B cell (primary cell): ENCODE results near the gene HES1. TPM values are rescaled to one million over a fixed set of nuclear protein-coding genes. Genes with fewer than 3 reads are reported as not detected.

Source experiments
- ATAC-seq: fragments of 200-7000 bp; cut with Tn5 transposase; one replicate; pipeline ENCODE4 v1.10.0; 2021; ENCODE audit warnings: low read depth, mild to moderate bottlenecking, moderate number of reproducible peaks, moderate library complexity
- CTCF ChIA-PET: fragments of 350-600 bp; sonication (Branson Sonifier 250); formaldehyde crosslinking; loops from one replicate; lab custom pipeline; 2021; ENCODE audit warnings: antibody characterized with exemption, inconsistent platforms; lab: Charles Lee
- POLR2A ChIA-PET: fragments of 350-600 bp; sonication (Branson Sonifier 250); formaldehyde crosslinking; loops from one replicate; lab custom pipeline; 2021; ENCODE audit warnings: antibody characterized with exemption; lab: Charles Lee
- DNase-seq: peaks from one replicate; pipeline ENCODE4 v3.0.0; 2013
- H2AFZ ChIP-seq: 2 replicates; pipeline ENCODE4 v1.6.1; 2012; ENCODE audit warnings: mild to moderate bottlenecking, low read depth, low read length; ENCODE audit not compliant: insufficient read depth, poor library complexity, severe bottlenecking
- H3K27ac ChIP-seq, 2 donors: 1 replicate in 1 of 2; 2 replicates in 1 of 2; pipeline ENCODE4 v1.5.1; 2012 to 2013; ENCODE audit warnings: low read length in 2 of 2, mild to moderate bottlenecking in 2 of 2, moderate library complexity in 1 of 2
- H3K27me3 ChIP-seq, 4 experiments: fragments of 200-600 bp in 1 of 4; sonication (generic) in 1 of 4; replicated peaks in 1 of 4; 1 replicate in 2 of 4; 2 replicates in 2 of 4; pipeline versions ENCODE4 v1.6.1 to v1.7.0; 2013 to 2016; ENCODE audit warnings: low read length in 3 of 4, mild to moderate bottlenecking in 2 of 4, mixed read lengths in 1 of 4, moderate library complexity in 1 of 4; ENCODE audit not compliant: insufficient read depth in 4 of 4, control insufficient read depth in 3 of 4; ENCODE audit errors: control extremely low read depth in 1 of 4
- H3K36me3 ChIP-seq, 2 experiments: replicated peaks in 1 of 2; 1 replicate in 1 of 2; 2 replicates in 1 of 2; pipeline versions ENCODE4 v1.6.1 to v1.7.1; 2013; ENCODE audit warnings: low read length in 1 of 2; ENCODE audit not compliant: insufficient read depth in 2 of 2, control insufficient read depth in 1 of 2; ENCODE audit errors: control extremely low read depth in 1 of 2, extremely low read depth in 1 of 2
- H3K4me1 ChIP-seq, 2 donors: fragments of 200-600 bp in 1 of 2; sonication (generic) in 1 of 2; 1 replicate in 1 of 2; 2 replicates in 1 of 2; pipeline versions ENCODE4 v1.5.1 to v1.6.1; 2013 to 2017; ENCODE audit warnings: low read length in 2 of 2; ENCODE audit not compliant: control insufficient read depth in 2 of 2, insufficient read depth in 2 of 2
- H3K4me2 ChIP-seq: replicated peaks from 2 replicates; pipeline ENCODE3; 2012; ENCODE audit warnings: mild to moderate bottlenecking, low read depth, low read length; ENCODE audit not compliant: poor library complexity, severe bottlenecking
- H3K4me3 ChIP-seq, 5 experiments: fragments of 200-600 bp in 1 of 5; sonication (generic) in 1 of 5; 1 replicate in 3 of 5; 2 replicates in 2 of 5; pipeline versions ENCODE4 v1.5.1 to v1.7.0; 2011 to 2016; ENCODE audit warnings: low read length in 4 of 5, mild to moderate bottlenecking in 4 of 5, low read depth in 2 of 5, control low read depth in 1 of 5, moderate library complexity in 1 of 5; ENCODE audit not compliant: insufficient read depth in 1 of 5; ENCODE audit errors: control extremely low read depth in 1 of 5, extremely low read depth in 1 of 5
- H3K79me2 ChIP-seq: fragments of 200-600 bp; sonication (generic); one replicate; pipeline ENCODE4 v1.6.0; 2016; ENCODE audit warnings: low read length; ENCODE audit not compliant: control insufficient read depth, insufficient read depth
- H3K9ac ChIP-seq: fragments of 200-600 bp; sonication (generic); 2 replicates; pipeline ENCODE4 v1.6.1; 2017; ENCODE audit warnings: mild to moderate bottlenecking, low read length, moderate library complexity
- H3K9me3 ChIP-seq, 3 donors: one replicate each; pipeline versions ENCODE4 v1.6.1 to v1.7.1; 2013; ENCODE audit warnings: low read length in 2 of 3; ENCODE audit not compliant: control insufficient read depth in 2 of 3, insufficient read depth in 1 of 3; ENCODE audit errors: control extremely low read depth in 1 of 3
- H4K20me1 ChIP-seq: 2 replicates; pipeline ENCODE4 v1.6.0; 2012; ENCODE audit warnings: mild to moderate bottlenecking, low read length; ENCODE audit not compliant: insufficient read depth, control insufficient read depth, poor library complexity, severe bottlenecking
- H3K27ac Mint-ChIP-seq: one replicate; pipeline ENCODE4 v1.8.0; 2021; ENCODE audit warnings: mixed read lengths
- H3K27me3 Mint-ChIP-seq: one replicate; pipeline ENCODE4 v1.8.0; 2021; ENCODE audit warnings: mixed read lengths
- H3K4me1 Mint-ChIP-seq: one replicate; pipeline ENCODE4 v1.8.0; 2021; ENCODE audit warnings: mixed read lengths
- H3K4me3 Mint-ChIP-seq: one replicate; pipeline ENCODE4 v1.8.0; 2021; ENCODE audit warnings: mixed read lengths
- H3K9me3 Mint-ChIP-seq: one replicate; pipeline ENCODE4 v1.8.0; 2022; ENCODE audit warnings: mixed read lengths; ENCODE audit not compliant: insufficient read depth
- EZH2 ChIP-seq: IDR thresholded peaks from 2 replicates; pipeline ENCODE4 v1.6.1; 2012; ENCODE audit warnings: borderline replicate concordance, low read depth, mild to moderate bottlenecking, moderate library complexity, low read length; ENCODE audit not compliant: insufficient read depth, poor library complexity, severe bottlenecking
- WGBS: methylation state at CpG from one replicate; pipeline ENCODE4 v1.1.5; 2013; ENCODE audit warnings: missing lambda C conversion rate; ENCODE audit not compliant: insufficient coverage; 5-methylcytosine and 5-hydroxymethylcytosine counted together
- intact Hi-C: fragments of 100-400 bp; cut with micrococcal nuclease; formaldehyde crosslinking; loops from one replicate; pipeline ENCODE4 v1.10.0; 2022
- polyA plus RNA-seq: library from polyadenylated mRNA; depleted of rRNA; stranded (reverse); fragments of >200 nt; gene quantifications from 2 replicates; pipeline ENCODE4 v1.2.3, GENCODE V29; 2012
- total RNA-seq, 2 donors: library from RNA; stranded (reverse); fragments of 120-200 nt in 1 of 2; gene quantifications; 1 replicate in 1 of 2; 2 replicates in 1 of 2; pipeline versions ENCODE4 v1.2.3 to v1.2.4, GENCODE V29; 2013 to 2022
- TF ChIP-seq, protein P1 (sequence below): fragments of 200-600 bp; IDR thresholded peaks from one replicate; pipeline ENCODE4 v1.8.0; 2022; ENCODE audit warnings: antibody characterized with exemption, mild to moderate bottlenecking

Gene HES1
- total and polyA plus RNA-seq, 2 donors (not counting 1 experiment from before 2014, with no cell fraction given): 2.4 to 60.3 TPM

DNA sequence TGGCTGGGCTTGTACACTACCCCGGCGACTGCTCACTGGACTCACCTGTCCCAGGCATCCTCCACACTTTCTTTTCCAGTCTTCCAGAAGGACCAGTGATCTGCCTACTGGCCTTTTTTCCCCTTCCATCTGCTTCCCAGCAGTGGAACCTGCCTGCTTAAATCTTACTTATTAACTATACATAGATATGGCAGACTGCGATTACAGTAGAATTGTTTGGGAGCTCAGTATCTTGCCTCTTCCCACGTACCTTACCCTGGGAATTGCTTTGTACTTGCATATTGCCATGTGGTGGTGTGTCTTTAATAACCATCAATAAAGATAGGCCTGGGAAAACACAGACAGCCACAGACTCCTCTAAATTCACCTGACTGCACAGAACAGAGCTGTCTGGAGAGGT is 11.8 kb upstream of the HES1 start:
- Histone ChIP-seq H3K4me2 (no peak overlapping the region), H3K9me3 (no peaks in the 10 kb centered on the region), H3K27me3 (peaks cover 0 to 4% (median 0%) of the 10 kb centered on the region in 4 experiments), H3K4me3 (no peak overlapping the region), H2AFZ (no peak overlapping the region), H3K4me1 (peaks cover 23 to 25% of the 10 kb centered on the region in 2 donors), H3K27ac (no peak overlapping the region), H3K9ac (no peak overlapping the region), H4K20me1 (no peaks in the 10 kb centered on the region), H3K36me3 (no peaks in the 10 kb centered on the region), H3K79me2 (no peaks in the 10 kb centered on the region)
- TF ChIP-seq EZH2: no peak
- TF ChIP-seq, protein P1, sequence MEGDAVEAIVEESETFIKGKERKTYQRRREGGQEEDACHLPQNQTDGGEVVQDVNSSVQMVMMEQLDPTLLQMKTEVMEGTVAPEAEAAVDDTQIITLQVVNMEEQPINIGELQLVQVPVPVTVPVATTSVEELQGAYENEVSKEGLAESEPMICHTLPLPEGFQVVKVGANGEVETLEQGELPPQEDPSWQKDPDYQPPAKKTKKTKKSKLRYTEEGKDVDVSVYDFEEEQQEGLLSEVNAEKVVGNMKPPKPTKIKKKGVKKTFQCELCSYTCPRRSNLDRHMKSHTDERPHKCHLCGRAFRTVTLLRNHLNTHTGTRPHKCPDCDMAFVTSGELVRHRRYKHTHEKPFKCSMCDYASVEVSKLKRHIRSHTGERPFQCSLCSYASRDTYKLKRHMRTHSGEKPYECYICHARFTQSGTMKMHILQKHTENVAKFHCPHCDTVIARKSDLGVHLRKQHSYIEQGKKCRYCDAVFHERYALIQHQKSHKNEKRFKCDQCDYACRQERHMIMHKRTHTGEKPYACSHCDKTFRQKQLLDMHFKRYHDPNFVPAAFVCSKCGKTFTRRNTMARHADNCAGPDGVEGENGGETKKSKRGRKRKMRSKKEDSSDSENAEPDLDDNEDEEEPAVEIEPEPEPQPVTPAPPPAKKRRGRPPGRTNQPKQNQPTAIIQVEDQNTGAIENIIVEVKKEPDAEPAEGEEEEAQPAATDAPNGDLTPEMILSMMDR: no peak
- CTCF ChIA-PET: interaction anchor here (1.3 kb wide), 1 partner anchor 154 kb away, joined by 3 read pairs; no protein-coding TSS in a partner anchor
- ATAC-seq: no peak
- no CpG with 5 or more reads among the region's 4 CpGs for WGBS
- Mint-ChIP-seq H3K27me3 (peaks cover 3% of the 10 kb centered on the region), H3K4me1 (peaks cover 35% of the 10 kb centered on the region), H3K9me3 (no peaks in the 10 kb centered on the region), H3K27ac (no peak overlapping the region), H3K4me3 (no peak overlapping the region)
- intact Hi-C loops: no loop called here
- POLR2A ChIA-PET: interaction anchor here (0.6 kb wide), 1 partner anchor 118 kb away, joined by 3 read pairs; no protein-coding TSS in a partner anchor
- DNase-seq: no peak

DNA sequence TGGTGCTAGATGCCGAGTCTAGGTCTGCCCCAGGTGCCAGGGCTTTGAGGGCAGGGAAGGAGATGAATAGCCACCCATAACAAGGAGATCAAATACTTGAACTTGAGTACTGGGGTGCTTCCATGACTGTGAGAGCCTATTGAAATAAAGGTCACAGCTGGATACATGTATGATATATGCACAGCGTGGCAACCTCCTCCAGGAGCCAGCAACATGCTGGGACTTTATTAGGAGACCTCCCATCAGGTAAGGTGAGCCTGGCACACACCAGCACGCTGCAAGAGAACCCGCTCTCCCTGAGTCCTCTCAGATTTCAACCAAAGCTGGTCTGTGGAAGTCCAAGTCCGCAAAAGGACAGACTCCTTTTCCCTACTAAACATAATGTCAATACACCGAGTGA is 10.5 kb upstream of the HES1 start:
- CTCF ChIA-PET: interaction anchor here (0.5 to 1.3 kb wide), 3 partner anchors 14 to 316 kb away, joined by 3 read pairs; no protein-coding TSS in a partner anchor
- Mint-ChIP-seq H3K27me3 (peaks cover 3% of the 10 kb centered on the region), H3K4me3 (no peak overlapping the region), H3K9me3 (no peaks in the 10 kb centered on the region), H3K4me1 (peaks cover 32% of the 10 kb centered on the region), H3K27ac (no peak overlapping the region)
- H3K9ac ChIP-seq: no peak overlapping the region
- H4K20me1 ChIP-seq: no peaks in the 10 kb centered on the region
- intact Hi-C loops: no loop called here
- H3K9me3 ChIP-seq: no peaks in the 10 kb centered on the region
- 100% methylated on average over 4 of the region's 6 CpGs for WGBS
- H3K4me3 ChIP-seq: no peak overlapping the region
- ATAC-seq: no peak
- H3K27ac ChIP-seq: no peak overlapping the region
- no peak overlapping the region for H2AFZ ChIP-seq
- POLR2A ChIA-PET: no interaction called here
- H3K27me3 ChIP-seq: peaks cover 0 to 4% (median 0%) of the 10 kb centered on the region in 4 experiments
- no peak for DNase-seq
- peaks cover 7% of the 10 kb centered on the region for H3K79me2 ChIP-seq
- no peaks in the 10 kb centered on the region for H3K36me3 ChIP-seq
- TF ChIP-seq, protein P1: no peak
- no peak for TF ChIP-seq EZH2
- peaks cover 27 to 28% of the 10 kb centered on the region in 2 donors for H3K4me1 ChIP-seq
- H3K4me2 ChIP-seq: no peak overlapping the region
